ENCODE measurements around the gene MYH10.
"Not testable (repeated sequence)": the region's sequence is repeated elsewhere in the genome, so short reads cannot be mapped to it uniquely, and the experiment has no call there.

The MYH10 gene

GRCh38 chr17:8556074-8556473, 74.5 kb downstream of the MYH10 start:
- no peak for DNase-seq (ENCODE audit: low read depth)

- DNase-seq (ENCODE audit: low read depth) = no peak
Measured at GRCh38 chr17:8555062-8555461, 75.5 kb downstream of the MYH10 start.

- DNase-seq (ENCODE audit: low read depth) = peak; percentile 16
Measured at GRCh38 chr17:8552577-8553320, 77.8 kb downstream of the MYH10 start.

GRCh38 chr17:8542599-8543502, 87.7 kb downstream of the MYH10 start:
- peak; percentile 79 for DNase-seq (ENCODE audit: low read depth)

- DNase-seq (ENCODE audit: low read depth) = not testable (repeated sequence)
Measured at GRCh38 chr17:8539976-8540375, 90.5 kb downstream of the MYH10 start.

- DNase-seq (ENCODE audit: low read depth) = no peak
Measured at GRCh38 chr17:8537734-8538133, 92.8 kb downstream of the MYH10 start.

- DNase-seq (ENCODE audit: low read depth) = no peak
Measured at GRCh38 chr17:8534498-8535188, 95.9 kb downstream of the MYH10 start.

- DNase-seq (ENCODE audit: low read depth) = peak; percentile 9
Measured at GRCh38 chr17:8532021-8532420, 98.5 kb downstream of the MYH10 start.

GRCh38 chr17:8522577-8522976, 107.9 kb downstream of the MYH10 start:
- no peak for DNase-seq (ENCODE audit: low read depth)

GRCh38 chr17:8520981-8521380, 109.5 kb downstream of the MYH10 start:
- DNase-seq (ENCODE audit: low read depth) = no peak

GRCh38 chr17:8518850-8519249, 111.7 kb downstream of the MYH10 start:
- DNase-seq (ENCODE audit: low read depth) = no peak

- no peak for DNase-seq (ENCODE audit: low read depth)
Measured at GRCh38 chr17:8518326-8518725, 112.2 kb downstream of the MYH10 start.

- DNase-seq (ENCODE audit: low read depth) = no peak
Measured at GRCh38 chr17:8514801-8515200, 115.7 kb downstream of the MYH10 start.

- no peak for DNase-seq (ENCODE audit: low read depth)
Measured at GRCh38 chr17:8506145-8506544, 124.4 kb downstream of the MYH10 start.

GRCh38 chr17:8504460-8505207, 125.9 kb downstream of the MYH10 start:
- no peak for DNase-seq (ENCODE audit: low read depth)

- DNase-seq (ENCODE audit: low read depth) = no peak
Measured at GRCh38 chr17:8503807-8504206, 126.7 kb downstream of the MYH10 start.

- no peak for DNase-seq (ENCODE audit: low read depth)
Measured at GRCh38 chr17:8503368-8503767, 127.2 kb downstream of the MYH10 start.

GRCh38 chr17:8502126-8502525, 128.4 kb downstream of the MYH10 start:
- DNase-seq (ENCODE audit: low read depth) = no peak

GRCh38 chr17:8500609-8501008, 129.9 kb downstream of the MYH10 start:
- DNase-seq (ENCODE audit: low read depth) = no peak

- no peak for DNase-seq (ENCODE audit: low read depth)
Measured at GRCh38 chr17:8499614-8500013, 130.9 kb downstream of the MYH10 start.

GRCh38 chr17:8499171-8499570, 131.4 kb downstream of the MYH10 start:
- no peak for DNase-seq (ENCODE audit: low read depth)

- no peak for DNase-seq (ENCODE audit: low read depth)
Measured at GRCh38 chr17:8496081-8496480, 134.4 kb downstream of the MYH10 start.

All from stromal cell of bone marrow (primary cell).